ENCODE results near the gene NDEL1. TPM values are rescaled to one million over a fixed set of nuclear protein-coding genes. Genes with fewer than 3 reads are reported as not detected.

NDEL1 gene
- total and polyA plus RNA-seq, 4 donors: 15.3 to 52.3 (median 35.4) TPM

DNA sequence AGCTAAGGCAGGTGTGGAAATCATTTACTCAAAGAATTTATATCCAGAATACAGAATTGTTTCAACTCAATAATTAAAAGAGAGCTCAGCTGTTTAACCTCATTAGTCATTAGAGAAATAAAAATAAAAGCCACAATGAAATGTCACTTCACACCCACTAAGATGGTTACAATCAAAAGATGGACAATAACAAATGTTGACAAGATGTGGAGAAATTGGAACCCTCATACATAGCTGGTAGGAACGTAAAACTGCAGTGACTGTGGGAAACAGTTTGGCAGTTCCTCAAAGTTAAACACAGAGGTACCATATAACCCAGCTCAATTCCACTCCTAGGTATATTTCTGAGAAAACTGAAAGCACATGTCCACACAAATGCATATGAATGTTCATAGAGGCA, 49.8 kb downstream of the NDEL1 start:
- WGBS: 98% methylated on average over 1 of the region's 1 CpG
- Histone ChIP-seq H3K27me3 (ENCODE audit: control insufficient read depth in 4 of 4, insufficient read depth in 4 of 4, low read length in 3 of 4) (no peaks in the 10 kb centered on the region), H3K27ac (ENCODE audit: low read depth in 1 of 2, low read length in 2 of 2) (no peak overlapping the region), H3K4me1 (ENCODE audit: control insufficient read depth in 4 of 4, insufficient read depth in 4 of 4, low read length in 3 of 4) (no peaks in the 10 kb centered on the region), H3K36me3 (ENCODE audit: control insufficient read depth in 4 of 4, insufficient read depth in 3 of 4, low read depth in 1 of 4, low read length in 3 of 4) (peaks cover 0 to 44% (median 27%) of the 10 kb centered on the region in 4 donors), H3K4me3 (ENCODE audit: low read depth in 1 of 3, low read length in 3 of 3) (no peak overlapping the region), H3K9me3 (ENCODE audit: control insufficient read depth in 4 of 4, low read length in 3 of 4) (no peaks in the 10 kb centered on the region), H3K9ac (ENCODE audit: low read depth in 1 of 2, low read length in 2 of 2) (no peak overlapping the region)
- TF ChIP-seq RXRA (IDR thresholded peaks at IDR 0.05) (no peak), FOXA2 (IDR thresholded peaks at IDR 0.05) (no peak), HNF4G (IDR thresholded peaks at IDR 0.05) (no peak), FOXA1 (IDR thresholded peaks at IDR 0.05) (no peak), SP1 (IDR thresholded peaks at IDR 0.05) (no peak), YY1 (IDR thresholded peaks at IDR 0.05) (no peak), NR2F2 (IDR thresholded peaks at IDR 0.05) (no peak), RAD21 (IDR thresholded peaks at IDR 0.05) (no peak), GABPA (IDR thresholded peaks at IDR 0.05 in 1 of 2, conservative IDR thresholded peaks at IDR 0.05 in 1 of 2) (no peak), HNF4A (conservative IDR thresholded peaks at IDR 0.05) (no peak)
- TF ChIP-seq, protein P1, sequence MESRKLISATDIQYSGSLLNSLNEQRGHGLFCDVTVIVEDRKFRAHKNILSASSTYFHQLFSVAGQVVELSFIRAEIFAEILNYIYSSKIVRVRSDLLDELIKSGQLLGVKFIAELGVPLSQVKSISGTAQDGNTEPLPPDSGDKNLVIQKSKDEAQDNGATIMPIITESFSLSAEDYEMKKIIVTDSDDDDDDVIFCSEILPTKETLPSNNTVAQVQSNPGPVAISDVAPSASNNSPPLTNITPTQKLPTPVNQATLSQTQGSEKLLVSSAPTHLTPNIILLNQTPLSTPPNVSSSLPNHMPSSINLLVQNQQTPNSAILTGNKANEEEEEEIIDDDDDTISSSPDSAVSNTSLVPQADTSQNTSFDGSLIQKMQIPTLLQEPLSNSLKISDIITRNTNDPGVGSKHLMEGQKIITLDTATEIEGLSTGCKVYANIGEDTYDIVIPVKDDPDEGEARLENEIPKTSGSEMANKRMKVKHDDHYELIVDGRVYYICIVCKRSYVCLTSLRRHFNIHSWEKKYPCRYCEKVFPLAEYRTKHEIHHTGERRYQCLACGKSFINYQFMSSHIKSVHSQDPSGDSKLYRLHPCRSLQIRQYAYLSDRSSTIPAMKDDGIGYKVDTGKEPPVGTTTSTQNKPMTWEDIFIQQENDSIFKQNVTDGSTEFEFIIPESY (IDR thresholded peaks at IDR 0.05): no peak
- TF ChIP-seq, protein P2, sequence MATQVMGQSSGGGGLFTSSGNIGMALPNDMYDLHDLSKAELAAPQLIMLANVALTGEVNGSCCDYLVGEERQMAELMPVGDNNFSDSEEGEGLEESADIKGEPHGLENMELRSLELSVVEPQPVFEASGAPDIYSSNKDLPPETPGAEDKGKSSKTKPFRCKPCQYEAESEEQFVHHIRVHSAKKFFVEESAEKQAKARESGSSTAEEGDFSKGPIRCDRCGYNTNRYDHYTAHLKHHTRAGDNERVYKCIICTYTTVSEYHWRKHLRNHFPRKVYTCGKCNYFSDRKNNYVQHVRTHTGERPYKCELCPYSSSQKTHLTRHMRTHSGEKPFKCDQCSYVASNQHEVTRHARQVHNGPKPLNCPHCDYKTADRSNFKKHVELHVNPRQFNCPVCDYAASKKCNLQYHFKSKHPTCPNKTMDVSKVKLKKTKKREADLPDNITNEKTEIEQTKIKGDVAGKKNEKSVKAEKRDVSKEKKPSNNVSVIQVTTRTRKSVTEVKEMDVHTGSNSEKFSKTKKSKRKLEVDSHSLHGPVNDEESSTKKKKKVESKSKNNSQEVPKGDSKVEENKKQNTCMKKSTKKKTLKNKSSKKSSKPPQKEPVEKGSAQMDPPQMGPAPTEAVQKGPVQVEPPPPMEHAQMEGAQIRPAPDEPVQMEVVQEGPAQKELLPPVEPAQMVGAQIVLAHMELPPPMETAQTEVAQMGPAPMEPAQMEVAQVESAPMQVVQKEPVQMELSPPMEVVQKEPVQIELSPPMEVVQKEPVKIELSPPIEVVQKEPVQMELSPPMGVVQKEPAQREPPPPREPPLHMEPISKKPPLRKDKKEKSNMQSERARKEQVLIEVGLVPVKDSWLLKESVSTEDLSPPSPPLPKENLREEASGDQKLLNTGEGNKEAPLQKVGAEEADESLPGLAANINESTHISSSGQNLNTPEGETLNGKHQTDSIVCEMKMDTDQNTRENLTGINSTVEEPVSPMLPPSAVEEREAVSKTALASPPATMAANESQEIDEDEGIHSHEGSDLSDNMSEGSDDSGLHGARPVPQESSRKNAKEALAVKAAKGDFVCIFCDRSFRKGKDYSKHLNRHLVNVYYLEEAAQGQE (IDR thresholded peaks at IDR 0.05): no peak
- TF ChIP-seq, protein P3, sequence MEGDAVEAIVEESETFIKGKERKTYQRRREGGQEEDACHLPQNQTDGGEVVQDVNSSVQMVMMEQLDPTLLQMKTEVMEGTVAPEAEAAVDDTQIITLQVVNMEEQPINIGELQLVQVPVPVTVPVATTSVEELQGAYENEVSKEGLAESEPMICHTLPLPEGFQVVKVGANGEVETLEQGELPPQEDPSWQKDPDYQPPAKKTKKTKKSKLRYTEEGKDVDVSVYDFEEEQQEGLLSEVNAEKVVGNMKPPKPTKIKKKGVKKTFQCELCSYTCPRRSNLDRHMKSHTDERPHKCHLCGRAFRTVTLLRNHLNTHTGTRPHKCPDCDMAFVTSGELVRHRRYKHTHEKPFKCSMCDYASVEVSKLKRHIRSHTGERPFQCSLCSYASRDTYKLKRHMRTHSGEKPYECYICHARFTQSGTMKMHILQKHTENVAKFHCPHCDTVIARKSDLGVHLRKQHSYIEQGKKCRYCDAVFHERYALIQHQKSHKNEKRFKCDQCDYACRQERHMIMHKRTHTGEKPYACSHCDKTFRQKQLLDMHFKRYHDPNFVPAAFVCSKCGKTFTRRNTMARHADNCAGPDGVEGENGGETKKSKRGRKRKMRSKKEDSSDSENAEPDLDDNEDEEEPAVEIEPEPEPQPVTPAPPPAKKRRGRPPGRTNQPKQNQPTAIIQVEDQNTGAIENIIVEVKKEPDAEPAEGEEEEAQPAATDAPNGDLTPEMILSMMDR (IDR thresholded peaks at IDR 0.05; ENCODE audit: low read depth, low read length, missing input control): no peak
- TF ChIP-seq, protein P4, sequence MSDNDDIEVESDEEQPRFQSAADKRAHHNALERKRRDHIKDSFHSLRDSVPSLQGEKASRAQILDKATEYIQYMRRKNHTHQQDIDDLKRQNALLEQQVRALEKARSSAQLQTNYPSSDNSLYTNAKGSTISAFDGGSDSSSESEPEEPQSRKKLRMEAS (IDR thresholded peaks at IDR 0.05): no peak
- no peak for DNase-seq (ENCODE audit: low spot score)

DNA sequence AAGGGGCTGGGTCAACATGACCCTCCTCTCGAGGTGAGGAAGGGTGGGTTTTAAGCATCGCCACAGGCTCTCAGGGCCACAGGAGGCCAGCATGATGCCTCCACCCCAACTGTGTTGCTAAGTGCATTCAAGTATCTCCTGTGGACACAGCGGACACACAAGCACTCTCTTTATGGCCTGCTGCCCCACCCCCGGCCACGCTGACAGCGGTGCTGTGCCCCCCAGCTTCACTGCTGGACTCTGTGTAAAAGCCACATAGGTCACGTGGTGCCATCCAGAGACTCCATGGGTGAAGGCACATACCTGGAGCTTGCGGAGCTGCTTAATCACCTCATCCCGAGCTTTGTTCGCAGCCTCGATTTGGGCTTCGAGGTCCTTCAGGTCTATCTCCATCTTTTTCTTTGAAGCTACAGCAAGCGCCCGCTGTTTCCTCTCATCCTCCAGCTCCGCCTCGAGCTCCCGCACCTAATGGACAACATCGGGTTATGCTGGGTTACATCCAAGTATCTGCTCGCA, 51.5 kb downstream of the NDEL1 start:
- H3K36me3 ChIP-seq (ENCODE audit: control insufficient read depth in 4 of 4, insufficient read depth in 3 of 4, low read depth in 1 of 4, low read length in 3 of 4): peaks cover 2 to 49% (median 25%) of the 10 kb centered on the region in 4 donors
- H3K9ac ChIP-seq (ENCODE audit: low read depth in 1 of 2, low read length in 2 of 2): no peak overlapping the region
- no peaks in the 10 kb centered on the region for H3K4me1 ChIP-seq (ENCODE audit: control insufficient read depth in 4 of 4, insufficient read depth in 4 of 4, low read length in 3 of 4)
- no peaks in the 10 kb centered on the region for H3K9me3 ChIP-seq (ENCODE audit: control insufficient read depth in 4 of 4, low read length in 3 of 4)
- DNase-seq (ENCODE audit: low spot score): no peak
- 90% methylated on average over 19 of the region's 19 CpGs for WGBS
- no peaks in the 10 kb centered on the region for H3K27me3 ChIP-seq (ENCODE audit: control insufficient read depth in 4 of 4, insufficient read depth in 4 of 4, low read length in 3 of 4)
- H3K27ac ChIP-seq (ENCODE audit: low read depth in 1 of 2, low read length in 2 of 2): no peak overlapping the region
- no peak overlapping the region for H3K4me3 ChIP-seq (ENCODE audit: low read depth in 1 of 3, low read length in 3 of 3)
- TF ChIP-seq FOXA2 (IDR thresholded peaks at IDR 0.05): no peak
- TF ChIP-seq TAF1 (conservative IDR thresholded peaks at IDR 0.05): no peak
- TF ChIP-seq SP1 (IDR thresholded peaks at IDR 0.05): no peak
- TF ChIP-seq HNF4G (IDR thresholded peaks at IDR 0.05): no peak
- TF ChIP-seq, protein P3 (IDR thresholded peaks at IDR 0.05; ENCODE audit: low read depth, low read length, missing input control): no peak
- TF ChIP-seq, protein P2 (IDR thresholded peaks at IDR 0.05): no peak
- no peak for TF ChIP-seq HNF4A (conservative IDR thresholded peaks at IDR 0.05)
- no peak for TF ChIP-seq EGR1 (IDR thresholded peaks at IDR 0.05; ENCODE audit: low read depth in 2 of 2)
- no peak for TF ChIP-seq YY1 (IDR thresholded peaks at IDR 0.05)
